Activated effector memory CD4-positive, alpha-beta T cell treated with Interleukin-2 at 50 U/mL for 16 hours (primary cell): ENCODE measurements around the gene TRIM24.
"Not testable (repeated sequence)": the region's sequence is repeated elsewhere in the genome, so short reads cannot be mapped to it uniquely, and the experiment has no call there.

Source experiments
- DNase-seq: peaks from one replicate; pipeline ENCODE4 v3.0.0-alpha.2; 2020

Gene TRIM24

DNA sequence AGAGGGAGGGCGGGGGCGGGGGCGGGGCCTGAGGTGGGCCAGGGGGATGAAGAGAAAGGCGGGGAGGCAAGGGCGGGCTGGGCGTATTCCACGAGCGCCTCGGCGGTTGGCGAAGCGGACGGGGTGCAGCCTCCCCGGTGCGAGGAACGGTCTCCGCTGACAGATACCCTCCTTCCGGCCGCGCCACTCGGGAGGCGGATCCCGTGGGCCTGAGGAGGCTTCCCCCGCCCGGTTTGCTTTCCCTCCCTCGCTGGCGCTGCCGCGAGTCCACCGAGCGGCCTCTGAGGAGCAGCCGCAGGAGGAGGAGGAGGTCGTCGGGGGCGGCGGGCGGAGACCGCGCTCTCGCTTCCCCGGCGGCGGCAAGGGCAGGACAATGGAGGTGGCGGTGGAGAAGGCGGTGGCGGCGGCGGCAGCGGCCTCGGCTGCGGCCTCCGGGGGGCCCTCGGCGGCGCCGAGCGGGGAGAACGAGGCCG is at the start of gene TRIM24:
TRIM24 (plus strand) TSS at position 84 of the 473 bp plus-strand sequence; CDS start at position 374, 290 bp downstream.
- DNase-seq, result no peak

DNA sequence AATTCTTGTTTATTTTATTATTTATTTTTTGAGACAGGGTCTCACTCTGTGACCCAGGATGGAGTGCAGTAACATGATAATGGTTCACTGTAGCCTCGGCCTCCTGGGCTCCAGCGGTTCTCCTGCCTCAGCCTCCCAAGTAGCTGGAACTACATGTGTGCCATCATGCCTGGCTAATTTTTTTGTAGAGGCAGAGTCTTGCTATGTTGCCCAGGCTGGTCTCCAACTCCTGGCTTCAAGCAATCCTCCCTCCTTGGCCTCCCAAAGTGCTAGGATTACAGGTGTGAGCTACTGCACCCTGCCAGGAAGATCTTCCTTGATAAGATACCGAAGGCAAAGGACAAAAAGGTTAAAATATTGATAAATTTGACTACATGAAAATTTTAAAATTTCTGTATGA is 48.0 kb upstream of the TRIM24 start:
- DNase-seq, result not testable (repeated sequence)

DNA sequence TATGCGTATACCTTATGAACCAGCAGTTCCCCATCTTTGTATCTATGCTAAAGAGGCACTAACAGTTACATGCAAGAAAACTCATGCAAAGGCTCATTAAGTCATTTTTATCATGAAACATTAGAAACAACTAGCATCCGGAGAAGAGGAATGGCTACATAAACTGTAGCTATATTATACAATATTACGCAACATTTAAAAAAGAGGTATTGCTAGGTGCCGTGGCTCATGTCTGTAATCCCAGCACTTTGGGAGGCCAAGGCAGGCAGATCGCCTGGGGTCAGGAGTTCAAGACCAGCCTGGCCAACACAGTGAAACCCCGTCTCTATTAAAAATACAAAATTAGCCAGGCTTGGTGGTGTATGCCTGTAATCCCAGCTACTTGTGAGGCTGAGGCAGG is 47.1 kb upstream of the TRIM24 start:
- DNase-seq, result not testable (repeated sequence)

GRCh38 chr7:138417078-138417700 is 42.9 kb upstream of the TRIM24 start:
- DNase-seq, result no peak

DNA sequence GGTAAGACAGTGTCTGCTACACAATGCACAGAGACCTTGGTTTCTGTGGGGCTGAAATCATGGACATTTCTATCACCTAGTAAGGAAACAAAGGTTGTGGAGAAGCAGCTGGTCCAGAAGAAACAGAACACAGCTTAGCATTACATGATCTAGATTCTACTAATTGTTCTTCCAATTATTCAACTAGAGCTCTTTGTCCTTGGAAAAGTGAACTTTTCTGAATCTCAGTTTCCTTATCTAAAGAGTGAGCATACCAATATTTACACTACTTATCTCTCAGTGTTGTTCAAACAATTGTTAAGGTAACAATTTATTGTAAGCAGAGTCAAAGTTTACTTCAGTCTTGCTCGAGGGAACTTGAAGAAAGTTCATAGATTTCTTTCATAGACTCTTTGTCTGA is 42.3 kb upstream of the TRIM24 start:
- DNase-seq, result no peak

DNA sequence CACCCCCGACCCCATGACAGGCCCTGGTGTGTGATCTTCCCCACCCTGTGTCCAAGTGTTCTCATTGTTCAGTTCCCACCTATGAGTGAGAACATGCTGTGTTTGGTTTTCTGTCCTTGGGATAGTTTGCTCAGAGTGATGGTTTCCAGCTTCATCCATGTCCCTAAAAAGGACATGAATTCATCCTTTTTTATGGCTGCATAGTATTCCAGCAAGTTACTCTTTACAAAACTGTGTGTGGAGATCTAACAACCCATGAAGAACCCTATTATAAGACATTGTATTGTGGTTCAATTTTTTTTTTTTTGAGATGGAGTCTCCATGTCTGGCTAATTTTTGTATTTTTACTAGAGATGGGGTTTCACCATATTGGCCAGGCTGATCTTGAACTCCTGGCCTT is 41.7 kb upstream of the TRIM24 start:
- not testable (repeated sequence) for DNase-seq

DNA sequence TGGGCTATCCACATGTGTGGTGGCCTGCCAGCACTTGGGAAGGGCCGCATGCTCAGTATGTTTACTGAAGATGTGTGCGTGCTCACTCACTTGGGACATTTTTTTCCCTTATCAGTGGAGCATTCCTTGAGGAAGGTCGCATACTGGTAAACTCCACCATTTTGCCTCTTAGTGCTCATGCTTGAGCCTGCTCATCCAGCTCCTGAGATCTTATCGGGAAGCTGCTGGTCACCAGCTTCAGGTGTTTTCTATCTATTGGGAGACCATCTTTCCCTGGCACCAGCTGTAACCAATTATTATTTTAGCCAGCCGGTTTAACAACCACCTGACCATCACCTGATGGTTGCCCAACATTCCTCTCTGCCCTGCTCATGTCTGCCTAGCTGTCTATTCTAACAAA is 35.0 kb upstream of the TRIM24 start:
- no peak for DNase-seq

- DNase-seq, result no peak
Observed at GRCh38 chr7:138429577-138430250, 30.3 kb upstream of the TRIM24 start.

DNA sequence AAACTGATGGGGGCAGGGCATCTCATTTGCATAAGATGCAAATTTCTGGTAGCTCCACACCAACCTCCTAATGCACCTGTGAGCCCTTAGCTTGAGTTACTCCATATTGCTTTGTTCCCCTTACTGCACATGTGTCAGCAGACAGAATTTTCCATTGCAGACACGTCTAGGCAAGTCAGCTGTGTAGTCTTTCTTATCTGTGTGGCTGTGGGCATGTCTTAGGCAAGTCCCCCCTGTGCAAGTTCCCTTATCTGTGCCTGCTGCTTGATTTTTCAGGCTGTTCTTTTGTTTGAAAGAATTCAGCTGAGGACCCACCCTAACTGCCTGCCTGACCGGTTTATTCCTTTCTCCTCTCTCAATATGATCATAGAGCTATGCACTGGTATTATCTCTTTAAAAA is 28.5 kb upstream of the TRIM24 start:
- DNase-seq, result no peak

DNA sequence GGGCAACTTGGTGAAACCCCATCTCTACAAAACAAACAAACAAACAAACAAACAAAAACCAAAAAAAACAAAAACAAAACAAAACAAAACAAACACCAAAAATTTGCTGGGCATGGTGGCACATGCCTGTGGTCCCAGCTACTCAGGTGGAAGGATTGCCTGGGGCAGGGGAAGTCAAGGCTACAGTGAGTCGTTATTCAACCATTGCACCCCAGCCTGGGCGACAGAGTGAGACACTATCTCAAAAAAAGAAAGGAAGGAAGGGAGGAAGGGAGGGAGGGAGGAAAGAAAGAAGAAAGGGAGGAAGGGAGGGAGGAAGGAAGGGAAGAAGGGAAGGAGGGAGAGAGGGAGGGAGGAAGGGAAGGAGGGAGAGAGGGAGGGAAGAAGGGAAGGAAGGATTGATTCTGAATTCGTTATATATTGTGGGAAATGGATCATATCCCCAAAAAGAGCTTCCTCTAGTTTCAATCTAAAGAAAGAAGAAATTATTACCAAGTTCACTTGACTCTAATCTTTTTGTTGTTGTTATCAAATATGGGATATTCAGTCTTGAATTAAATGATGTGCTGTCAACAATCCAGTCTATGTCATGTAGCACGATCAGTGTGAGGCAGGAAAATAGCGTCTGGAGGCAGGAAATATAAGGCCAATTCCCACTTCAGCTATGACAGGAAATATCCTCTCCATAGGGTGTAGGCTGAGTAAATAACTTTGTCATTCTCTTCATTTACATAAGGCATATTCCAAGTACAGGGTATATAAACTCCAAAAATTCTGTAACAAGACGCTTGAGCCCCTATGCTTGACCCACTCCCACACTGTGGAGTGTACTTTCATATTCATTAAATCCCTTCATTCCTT is 26.2 kb upstream of the TRIM24 start:
- DNase-seq, result no peak

- DNase-seq, result no peak
Observed at GRCh38 chr7:138434597-138435019, 25.5 kb upstream of the TRIM24 start.

DNA sequence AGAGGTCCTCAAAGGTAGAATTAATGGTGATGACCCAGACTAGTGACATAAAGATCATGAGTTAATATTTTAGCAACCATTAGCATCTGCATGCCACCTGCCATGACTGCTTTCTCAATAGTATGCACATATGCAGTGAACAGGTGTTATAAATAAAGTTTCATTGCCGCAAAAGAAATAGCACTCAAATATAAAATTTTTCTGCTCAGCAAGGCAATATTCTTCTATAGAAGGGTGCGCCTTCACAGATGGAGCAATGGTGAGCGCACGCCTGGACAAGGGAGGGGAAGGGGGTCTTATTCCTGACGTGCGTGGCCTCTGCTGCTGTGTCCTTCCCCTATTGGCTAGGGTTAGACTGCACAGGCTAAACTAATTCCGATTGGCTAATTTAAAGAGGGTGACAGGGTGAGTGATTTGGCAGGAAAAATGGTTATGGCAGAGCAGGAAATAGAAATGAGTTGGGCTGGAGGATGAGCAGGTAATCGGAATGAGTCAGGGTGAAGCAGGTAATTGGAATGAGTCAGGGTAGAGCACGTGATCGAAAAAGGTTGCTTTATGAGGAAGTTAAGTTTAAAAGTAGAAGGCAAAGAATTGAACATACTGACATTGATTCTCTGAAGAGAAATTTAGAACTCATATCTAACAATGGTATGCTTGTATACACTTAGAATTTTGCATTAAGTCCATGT is 24.7 kb upstream of the TRIM24 start:
- no peak for DNase-seq

DNA sequence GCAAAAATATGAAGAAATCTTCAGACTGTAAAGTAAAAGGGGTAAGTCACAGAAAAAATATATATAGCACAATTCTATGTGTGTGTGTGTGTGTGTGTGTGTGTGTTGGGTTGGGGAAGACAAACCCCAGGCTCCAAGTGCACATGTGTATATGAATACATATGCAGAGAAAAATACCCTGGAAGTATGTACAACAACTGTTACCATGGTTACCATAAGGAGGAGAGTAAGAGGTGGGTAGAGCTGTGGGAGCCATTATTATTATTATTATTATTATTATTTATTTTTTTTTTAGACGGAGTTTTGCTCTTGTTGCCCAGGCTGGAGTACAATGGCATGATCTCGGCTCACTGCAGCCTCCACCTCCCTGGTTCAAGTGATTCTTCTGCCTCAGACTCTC is 23.7 kb upstream of the TRIM24 start:
- DNase-seq, result no peak

GRCh38 chr7:138440460-138440859 is 19.6 kb upstream of the TRIM24 start:
- no peak for DNase-seq

- DNase-seq, result no peak
Observed at GRCh38 chr7:138442822-138443221, 17.2 kb upstream of the TRIM24 start.

GRCh38 chr7:138449580-138449979 is 10.5 kb upstream of the TRIM24 start:
- DNase-seq, result peak; percentile 6

- no peak for DNase-seq
Observed at GRCh38 chr7:138455609-138456008, 4.5 kb upstream of the TRIM24 start.

DNA sequence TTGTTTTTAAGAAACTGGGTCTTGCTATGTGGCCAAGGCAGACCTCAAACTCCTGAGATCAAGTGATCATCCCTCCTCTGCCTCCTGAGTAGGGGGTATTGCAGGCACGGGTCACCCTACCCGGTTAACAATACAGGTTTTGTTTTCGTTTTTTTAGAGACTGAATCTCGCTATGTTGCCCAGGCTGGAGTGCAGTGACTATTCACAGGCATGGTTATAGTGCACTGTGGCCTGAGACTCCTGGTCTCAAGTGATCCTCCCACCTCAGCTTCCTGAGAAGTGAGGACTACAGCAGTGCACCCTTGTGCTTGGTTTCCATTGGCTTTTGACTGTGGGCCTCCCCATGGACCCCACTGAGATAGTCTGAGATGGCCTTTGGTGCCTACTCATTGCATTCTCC is 3.8 kb upstream of the TRIM24 start:
- DNase-seq, result no peak

DNA sequence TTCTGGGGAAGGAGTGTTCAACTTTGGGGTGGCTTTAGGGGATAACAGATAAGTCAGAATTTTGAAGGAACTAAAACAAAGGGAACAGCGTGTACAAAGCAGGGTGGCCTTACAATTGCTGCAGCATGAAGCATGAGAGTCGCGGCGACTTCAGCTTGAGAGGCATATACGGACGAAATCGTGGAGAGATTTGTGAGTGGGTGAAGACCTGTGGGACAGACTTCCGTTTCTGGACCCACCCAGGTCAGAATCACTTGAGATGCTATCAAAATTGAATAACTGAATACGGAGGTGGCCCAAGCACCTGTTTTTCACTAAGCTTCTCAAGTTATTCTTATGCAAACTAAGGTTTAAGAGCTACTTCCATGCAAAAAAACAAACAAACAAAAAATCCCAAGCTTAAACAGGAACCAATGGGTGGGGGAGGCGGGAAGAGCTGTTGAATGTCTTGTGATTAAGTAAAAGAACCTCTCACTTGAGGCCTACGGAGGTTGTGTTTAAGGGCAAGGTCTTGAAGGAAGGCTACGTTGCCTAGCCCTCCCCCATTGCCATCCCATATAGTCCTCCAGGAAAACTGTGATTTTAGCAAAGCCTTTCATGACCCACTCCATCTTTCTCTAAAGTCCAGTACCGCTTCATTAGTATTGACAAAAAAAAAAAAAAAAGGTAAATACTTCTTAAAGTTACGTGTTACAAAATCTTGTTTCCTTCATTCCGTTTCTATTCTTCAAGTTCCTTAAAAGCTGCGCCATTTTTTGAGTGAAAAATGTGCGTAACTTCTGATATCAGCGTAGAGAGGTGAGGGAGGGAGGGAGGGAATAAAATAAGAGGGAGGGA is 1.3 kb upstream of the TRIM24 start:
- no peak for DNase-seq

GRCh38 chr7:138459413-138460175 is 465 bp upstream of the TRIM24 start:
- peak; percentile 97 for DNase-seq
